NCI-H2107 treated with DMSO at 0.1 percent for 48 hours (cell line): ENCODE results near the gene PLCG2.

ENCODE experiments used
- DNase-seq: peaks from one replicate; lab custom pipeline; 2025; ENCODE audit not compliant: unreplicated experiment; lab: John Stamatoyannopoulos, UW

PLCG2 gene

DNA sequence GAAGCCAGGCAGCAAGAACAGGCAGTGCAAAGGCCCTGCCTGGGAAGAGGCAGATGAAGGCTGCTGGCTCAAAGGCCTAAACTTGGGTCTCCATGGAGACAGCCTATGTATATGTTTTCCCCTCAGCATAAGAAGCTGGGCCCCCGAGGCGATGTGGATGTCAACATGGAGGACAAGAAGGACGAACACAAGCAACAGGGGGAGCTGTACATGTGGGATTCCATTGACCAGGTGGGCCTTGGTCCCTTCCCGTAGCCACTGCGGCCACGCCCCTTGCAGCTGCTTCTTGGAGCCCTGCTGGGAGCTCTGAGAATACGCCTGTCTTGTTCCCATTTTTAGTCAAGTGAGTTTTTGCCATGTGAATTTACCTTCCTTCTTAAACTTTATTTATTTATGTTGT is 126.2 kb downstream of the PLCG2 start:
- no peak for DNase-seq

DNA sequence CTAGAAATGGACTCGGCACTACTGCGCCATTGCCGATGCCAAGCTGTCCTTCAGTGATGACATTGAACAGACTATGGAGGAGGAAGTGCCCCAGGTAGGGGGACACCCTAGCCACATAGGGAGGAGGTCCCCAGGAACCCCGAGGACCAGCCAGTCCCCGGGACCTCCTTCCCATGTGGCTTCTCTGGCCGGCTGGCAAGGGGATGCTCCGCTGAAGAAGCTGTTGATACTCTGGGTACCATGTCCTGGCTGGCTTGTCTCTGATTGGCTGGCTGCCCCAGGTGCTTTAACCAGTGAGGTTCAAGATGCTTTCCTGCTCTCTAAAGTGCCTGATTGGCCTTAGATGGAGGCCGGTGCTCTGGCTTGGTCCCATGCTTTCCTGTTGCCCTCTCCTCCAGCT is 128.6 kb downstream of the PLCG2 start:
- no peak for DNase-seq

DNA sequence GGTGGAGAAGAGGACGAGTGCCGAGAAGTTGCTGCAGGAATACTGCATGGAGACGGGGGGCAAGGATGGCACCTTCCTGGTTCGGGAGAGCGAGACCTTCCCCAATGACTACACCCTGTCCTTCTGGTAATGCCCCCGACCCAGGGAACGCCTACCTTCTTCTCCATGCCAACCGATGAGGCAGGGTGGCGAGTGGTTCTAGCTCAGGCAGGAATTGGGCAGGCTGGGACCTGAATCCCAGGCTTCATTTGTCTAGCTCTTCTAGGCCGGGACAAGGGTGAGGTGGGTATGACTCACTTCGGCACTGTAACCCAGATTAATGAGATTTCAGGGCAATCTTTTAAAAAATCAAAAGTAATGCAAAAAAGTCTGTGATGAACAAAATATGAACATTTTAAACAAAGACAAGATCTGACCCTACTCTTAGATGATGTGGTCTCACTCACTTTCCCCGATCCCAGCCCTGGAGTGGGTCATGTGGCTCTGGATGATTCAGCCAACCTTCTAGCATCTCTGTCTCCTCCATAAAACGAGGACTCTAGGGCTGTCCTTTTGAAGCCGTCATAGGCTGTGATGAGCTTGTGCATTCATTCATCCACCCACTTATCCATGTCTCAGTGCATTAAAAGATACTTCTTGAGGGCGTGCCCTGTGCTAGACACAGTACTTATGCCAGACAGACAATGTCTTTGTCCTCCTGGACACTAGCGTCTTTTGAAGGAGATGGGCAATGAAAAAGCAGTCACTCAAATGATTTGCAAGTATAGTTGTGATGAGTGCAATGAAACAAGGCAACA is 129.6 kb downstream of the PLCG2 start:
- no peak for DNase-seq

DNA sequence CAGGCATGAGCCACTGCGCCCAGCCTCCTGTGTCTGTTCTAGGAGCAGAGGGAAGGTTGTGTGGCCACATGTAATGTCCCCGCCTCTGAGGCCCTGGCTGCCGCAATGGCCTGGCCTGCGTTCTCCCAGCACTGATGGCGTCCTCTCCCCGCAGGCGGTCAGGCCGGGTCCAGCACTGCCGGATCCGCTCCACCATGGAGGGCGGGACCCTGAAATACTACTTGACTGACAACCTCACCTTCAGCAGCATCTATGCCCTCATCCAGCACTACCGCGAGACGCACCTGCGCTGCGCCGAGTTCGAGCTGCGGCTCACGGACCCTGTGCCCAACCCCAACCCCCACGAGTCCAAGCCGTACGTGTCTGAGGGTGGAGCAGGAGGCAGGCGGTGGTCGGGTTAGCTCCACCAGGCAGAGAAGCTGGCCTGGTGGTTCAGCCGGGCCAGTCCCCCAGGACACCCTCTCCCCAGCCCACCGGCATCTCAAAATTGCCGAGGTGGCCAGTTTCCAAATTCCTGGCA is 131.3 kb downstream of the PLCG2 start:
- DNase-seq: no peak

DNA sequence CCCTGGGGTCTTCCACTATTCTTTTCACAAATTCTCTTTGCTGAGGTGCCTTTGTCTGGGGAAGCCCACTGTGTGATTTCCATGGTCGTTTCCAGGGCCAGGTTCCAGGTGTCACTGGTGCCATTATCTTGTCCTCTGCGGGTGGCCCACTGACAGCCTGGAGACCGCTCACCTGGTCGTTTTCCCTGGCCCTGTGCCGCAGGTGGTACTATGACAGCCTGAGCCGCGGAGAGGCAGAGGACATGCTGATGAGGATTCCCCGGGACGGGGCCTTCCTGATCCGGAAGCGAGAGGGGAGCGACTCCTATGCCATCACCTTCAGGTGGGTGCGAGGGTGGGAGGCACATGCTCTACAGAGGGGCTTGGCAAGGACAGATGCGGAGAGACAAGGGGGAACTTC is 133.3 kb downstream of the PLCG2 start:
- DNase-seq: no peak

DNA sequence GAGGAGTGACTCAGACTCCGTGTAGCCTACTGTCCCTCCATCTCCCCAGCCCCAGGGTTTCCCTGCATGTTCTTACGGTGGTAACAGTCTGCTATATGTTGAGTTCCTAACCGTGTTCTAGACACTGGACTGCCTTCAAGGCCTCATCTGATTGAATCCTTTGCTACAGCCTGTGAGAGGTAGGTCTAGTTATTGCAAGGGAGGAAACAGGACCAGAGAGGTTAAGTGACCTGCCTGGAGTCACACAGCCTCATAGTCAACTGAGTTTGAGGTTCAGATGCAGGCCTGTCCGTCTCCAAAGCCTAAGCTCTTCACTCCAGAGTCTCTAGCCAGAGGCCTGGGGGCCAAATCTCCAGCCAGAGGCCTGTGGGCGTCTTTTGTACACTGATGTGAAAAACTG is 134.1 kb downstream of the PLCG2 start:
- DNase-seq: no peak

DNA sequence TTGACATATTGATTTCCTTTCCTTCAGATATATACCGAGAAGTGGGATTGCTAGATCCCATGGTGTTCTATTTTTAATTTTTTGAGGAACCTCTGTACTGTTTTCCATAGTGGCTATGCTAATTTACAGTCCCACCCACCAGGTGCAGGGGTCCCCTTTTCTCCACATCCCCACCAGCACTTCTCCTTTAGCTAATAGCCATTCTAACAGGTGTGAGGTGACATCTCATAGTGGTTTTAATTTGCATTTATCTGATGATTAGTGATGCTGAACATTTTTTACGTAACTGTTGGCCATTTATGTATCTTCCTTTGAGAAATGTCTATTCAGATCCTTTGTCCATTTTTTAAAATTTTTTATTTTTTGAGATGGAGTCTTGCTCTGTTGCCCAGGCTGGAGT is 138.3 kb downstream of the PLCG2 start:
- DNase-seq: no peak

DNA sequence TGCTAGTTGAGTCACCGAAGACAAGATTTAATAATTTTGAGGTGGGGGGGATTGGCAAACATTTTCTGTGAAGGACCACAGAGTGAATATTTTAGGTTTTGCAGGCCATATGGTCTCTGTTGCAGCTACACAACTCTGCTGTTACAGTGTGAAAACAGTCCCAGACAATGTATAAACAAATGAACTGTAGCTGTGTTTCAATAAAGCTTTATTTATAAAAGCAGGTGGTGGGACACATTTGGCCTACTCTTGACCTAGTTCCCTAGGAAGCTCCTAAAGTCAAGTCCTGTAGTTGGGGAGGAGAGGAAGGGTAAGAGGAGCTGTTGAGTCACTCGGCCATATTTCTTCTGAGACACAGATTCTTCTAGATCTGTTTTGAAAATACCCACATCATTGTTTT is 139.8 kb downstream of the PLCG2 start:
- DNase-seq: no peak

DNA sequence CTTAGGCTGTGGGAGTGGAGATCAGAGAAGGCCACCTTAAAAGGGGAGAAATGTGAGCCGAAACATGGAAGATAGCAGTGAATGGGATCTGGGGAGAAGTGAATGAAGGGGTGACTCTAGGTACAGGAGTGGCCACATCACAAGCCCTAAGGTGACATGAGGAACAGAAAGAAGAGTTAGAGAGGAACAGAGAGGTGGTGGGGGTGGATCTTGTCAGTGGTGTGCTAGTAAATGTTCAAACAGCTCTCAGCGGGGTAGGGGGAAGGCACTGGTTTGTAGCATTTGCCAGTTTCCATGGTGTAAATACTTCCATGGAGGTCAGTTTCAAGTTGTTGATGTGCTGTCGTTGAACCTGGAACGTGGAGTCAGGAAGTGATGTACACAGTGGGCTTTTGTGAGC is 141.4 kb downstream of the PLCG2 start:
- DNase-seq: no peak

DNA sequence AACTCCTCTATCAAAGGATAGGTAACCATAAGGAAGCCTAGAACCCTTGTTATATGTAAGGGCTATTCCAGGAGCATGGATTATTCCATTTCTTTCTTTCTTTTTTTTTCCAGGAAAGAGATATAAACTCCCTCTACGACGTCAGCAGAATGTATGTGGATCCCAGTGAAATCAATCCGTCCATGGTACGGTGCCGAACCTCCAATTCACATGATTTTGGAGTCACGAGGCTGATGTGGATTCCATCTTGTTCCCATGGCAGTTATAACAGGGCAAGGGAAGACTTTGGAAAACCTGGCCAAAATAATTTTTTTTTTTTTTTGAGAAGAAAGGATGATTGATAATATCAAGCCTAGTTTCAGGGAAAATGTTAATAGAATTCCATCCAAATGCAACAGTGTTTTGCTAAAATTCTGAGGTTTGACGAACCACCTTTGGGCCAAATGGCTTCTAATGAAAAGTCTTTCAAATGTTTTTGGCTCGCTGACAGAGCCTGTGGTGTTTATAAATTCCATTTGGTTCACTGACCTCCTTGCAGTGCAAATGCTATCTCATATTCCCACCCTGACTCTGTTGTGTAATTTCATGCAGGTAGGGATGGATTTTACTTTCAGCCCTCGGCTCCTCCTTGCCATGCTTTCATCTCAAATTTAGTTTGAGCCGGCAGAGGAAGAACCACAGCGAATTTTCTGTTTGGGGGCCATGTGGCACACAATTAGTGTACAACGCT is 142.2 kb downstream of the PLCG2 start:
- DNase-seq: no peak

DNA sequence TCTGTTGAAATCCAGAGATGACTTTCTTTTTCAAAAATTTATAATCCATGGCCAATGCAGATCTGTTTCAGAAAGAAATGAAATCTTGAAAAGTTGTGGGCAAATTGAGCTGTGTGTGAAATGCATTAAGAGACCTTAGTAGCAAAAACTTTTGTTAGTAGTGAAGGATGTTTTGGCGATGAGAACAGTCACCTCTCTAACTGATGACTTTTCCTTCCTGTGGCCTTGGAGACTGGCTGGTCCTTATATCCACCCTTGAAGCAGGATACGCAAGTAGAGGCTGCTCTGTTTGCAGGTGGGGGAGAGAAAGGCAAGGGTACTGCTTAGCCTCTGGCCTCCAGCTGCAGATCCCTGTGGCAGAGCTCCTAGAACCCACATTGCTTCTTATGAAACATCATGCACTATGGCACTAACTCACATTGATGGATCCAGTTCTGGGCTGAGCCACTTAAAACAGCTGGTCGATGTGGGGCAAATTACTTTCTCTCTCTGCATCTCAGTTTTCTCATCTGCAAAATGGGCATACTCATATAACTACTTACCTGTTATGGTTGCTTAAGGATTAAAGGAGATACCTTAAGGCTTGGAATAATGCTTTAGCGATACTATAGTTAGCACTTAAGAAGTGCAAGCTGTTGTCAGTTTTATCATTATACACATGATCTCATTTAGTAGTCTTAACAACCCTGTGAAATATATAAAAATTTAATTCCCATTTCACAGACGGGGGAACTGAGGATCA is 142.9 kb downstream of the PLCG2 start:
- no peak for DNase-seq

DNA sequence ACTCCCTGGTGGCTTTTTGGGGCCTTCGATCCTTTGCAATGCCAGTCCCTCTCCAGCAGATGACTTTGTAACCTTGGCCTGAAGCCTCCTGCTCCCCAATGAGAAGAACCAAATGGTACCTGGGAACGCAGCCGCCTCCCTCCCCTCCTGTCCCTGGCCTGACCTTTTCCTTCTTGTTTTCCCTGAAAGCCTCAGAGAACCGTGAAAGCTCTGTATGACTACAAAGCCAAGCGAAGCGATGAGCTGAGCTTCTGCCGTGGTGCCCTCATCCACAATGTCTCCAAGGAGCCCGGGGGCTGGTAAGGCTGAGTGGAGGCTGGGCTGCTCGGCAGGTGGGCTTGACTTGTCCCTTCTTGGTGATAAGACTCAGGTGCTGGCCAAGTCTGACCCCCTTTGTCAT is 144.2 kb downstream of the PLCG2 start:
- DNase-seq: no peak

DNA sequence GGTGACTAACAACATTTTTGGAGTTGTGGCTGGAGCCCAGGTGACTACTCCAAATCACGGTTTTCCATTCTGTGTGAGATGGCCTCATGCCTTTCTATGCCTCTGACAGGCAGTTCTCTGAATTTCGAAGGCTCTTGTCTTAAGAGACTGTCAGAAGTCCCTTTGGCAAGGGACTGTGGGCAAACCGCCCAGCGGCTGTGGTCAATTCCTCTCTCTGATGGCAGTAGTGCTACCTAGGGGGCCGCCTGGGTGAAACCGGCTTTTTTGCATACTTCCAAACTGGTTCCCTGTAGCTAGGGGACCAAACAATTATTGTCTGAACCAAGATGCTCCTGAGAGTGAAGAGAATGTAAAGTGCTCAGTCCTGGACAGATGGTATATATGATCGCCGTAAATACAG is 145.9 kb downstream of the PLCG2 start:
- no peak for DNase-seq

DNA sequence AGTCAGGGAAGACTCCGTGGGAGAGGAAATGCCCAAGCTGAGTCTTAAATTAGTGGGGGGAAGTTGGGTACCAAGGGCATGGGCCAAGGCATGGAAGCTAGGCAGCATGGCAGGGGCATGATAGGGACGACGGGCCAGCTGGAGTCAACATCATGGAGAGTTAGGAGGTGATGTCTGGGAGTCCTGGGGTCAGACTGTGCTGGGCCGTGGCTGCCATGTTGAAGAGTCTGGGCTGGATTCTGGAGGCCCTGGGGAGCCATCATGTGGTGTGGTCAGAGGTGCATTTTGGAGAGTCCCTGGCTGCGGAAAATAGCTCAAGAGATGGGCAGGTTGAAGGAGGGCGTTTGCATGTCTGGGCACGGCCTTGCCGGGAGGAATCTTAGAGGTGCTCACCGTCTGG is 146.9 kb downstream of the PLCG2 start:
- DNase-seq: no peak

DNA sequence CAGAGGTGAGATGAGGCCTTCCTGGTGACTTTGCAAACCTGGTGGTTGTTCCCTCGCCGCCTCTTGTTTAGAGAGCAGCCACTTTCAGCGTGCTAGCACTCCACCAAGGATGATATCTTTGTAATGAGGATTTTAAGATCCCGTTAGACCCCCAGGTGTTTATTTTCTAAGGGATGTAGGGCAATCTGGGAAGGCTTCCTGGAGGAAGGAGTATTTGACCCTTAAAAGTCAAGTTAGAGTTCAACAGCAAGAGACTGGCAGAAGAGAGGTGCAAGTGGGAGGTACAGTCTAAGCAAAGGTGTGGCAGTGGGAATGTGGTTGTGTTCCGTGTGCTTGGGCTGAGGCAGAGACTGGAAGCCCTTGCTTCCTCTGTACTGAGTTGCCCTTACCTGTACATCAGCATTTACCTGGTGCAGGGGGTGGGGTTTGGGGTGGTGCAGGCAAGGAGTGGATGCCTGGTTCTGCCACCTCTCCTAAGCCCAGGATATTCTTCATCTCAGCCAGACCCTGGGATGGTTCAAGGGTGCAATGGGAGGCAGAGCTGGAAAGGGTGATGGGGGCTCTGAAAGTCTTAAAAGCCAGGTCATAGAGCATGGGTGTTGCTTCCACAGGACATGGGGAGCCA is 148.6 kb downstream of the PLCG2 start:
- no peak for DNase-seq

DNA sequence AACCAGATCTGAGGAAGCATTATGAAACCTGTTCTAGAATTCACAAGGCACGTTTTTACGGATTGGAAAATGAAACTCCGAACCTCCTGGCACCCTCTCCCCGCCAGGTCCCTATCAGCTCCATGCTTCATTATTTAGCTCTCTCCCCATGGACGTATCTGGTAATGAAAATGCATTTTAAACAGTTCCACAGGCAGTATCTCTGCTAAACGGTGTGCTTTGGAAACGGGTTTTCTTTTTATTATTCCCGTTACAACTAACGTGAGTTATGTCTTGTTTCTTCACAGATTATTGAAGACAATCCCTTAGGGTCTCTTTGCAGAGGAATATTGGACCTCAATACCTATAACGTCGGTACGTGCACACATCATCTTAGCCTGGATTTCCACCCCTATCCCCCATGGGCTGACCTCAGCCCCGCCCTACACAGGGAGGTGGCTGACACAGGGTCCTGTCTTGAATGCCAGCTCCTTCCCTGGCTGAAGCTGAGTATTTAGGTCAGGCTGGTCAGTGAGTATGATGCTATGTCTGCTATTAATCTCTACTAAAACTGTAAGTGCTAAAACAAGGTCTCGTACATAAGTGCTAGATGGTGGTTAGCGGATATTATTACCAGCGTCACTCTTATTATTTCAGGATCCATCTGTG is 149.3 kb downstream of the PLCG2 start:
- no peak for DNase-seq

DNA sequence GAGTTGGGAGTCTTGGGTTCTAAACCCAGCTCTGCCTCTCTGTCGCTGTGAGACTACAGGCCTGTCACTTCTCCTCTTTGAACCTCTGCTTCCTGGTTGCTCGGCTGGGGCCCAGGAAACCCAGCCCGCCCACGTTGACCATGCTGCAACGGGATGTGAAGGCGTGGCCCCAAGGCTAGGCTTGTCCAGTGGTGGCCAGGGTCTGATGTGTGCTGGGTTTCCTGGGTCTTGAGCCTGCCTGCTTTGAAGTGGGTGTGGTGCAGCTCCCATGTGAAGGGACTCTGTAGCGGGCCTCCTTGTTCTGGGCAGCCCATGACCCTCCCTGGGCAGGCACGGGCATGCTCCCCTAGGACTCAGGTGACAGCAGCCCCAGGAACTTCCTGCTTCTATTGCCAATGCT is 149.9 kb downstream of the PLCG2 start:
- no peak for DNase-seq

DNA sequence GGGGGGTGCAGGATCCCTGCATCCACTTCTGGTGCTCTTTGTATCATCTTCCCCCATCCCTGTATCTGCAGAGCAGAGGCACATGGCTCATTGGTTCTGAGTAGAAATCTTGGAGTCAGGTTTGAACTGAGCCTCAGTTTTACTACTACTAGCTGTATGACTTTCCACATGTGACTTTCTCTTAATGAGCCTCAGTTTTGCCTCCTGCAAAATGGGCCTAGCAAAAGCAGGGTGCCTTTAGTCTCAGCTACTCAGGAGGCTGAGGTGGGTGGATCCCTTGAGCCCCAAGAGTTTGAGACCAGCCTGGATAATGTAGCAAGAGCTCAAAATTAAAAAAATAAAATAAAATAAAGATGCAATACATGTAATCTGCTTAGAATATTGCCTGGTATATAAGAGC is 150.8 kb downstream of the PLCG2 start:
- DNase-seq: no peak

DNA sequence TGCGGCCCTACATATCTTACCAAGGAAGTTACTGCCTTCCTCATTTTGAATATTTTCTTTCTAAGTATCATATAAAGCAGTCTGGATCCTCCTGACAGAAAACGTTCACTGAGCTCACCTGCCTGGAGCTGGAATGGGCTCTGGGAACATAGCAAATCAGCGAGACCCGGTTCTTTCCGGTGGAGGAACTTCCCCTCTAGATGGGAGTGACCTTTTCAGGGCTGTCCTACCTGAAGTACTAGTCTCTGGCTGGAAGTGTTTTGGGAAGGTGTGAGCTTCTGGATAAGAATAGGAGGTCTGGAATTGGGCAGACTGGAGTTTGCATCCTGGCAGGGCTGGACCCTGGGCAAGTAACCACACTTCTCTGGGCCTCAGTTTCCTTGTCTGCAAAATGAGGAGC is 152.8 kb downstream of the PLCG2 start:
- DNase-seq: no peak

DNA sequence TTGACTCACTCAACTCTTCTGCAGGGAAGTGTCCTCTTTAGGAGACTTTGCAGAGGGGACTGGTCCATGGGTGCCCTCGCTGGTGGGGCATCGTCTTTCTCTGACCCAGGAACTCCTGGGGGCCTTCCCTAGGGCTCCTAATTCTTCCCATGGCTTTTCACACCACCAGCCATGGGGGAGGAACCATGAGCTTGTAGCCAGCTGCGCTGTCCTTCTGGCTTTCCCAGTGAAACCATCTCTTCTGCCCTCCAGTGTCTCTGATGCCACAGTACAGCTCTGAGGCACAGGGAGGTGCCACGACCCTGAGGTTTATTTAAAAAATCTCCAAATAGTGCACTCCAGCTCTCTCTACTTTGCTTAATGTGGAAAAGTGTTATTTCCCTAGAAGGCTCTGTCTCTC is 153.6 kb downstream of the PLCG2 start:
- DNase-seq: no peak

DNA sequence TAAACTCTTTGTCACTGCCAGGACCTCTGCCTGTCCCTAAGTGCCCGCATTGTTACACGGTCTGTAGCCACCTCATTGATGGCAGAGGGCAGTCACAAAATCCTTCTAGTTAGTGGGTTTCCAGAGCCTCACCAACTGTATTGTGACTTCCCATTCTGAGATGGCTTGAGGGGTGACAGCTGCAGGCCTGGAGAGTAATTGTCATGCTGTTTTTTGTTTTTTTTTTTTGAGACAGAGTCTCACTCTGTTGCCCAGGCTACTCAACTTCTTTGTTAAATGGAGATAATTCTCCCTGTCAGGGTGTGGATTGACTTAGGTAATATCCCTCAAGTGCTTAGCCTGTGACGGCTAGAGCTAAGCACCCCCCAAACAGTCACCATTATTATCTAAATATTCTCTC is 154.3 kb downstream of the PLCG2 start:
- DNase-seq: no peak
